Heart right ventricle (tissue), 16 donors: ENCODE data around the gene RUNX3. TPM values are rescaled to one million over a fixed set of nuclear protein-coding genes. Genes with fewer than 3 reads are reported as not detected.

Source experiments
- ATAC-seq, 8 donors: fragments of 200-7000 bp; cut with Tn5 transposase; one replicate each; pipeline ENCODE4 v1.9.1; 2020; ENCODE audit warnings: mild to moderate bottlenecking in 8 of 8, moderate library complexity in 8 of 8, moderate number of reproducible peaks in 1 of 8
- DNase-seq, 2 donors: peaks; one replicate each; pipeline ENCODE4 v3.0.0-alpha.2; 2020
- H3K27ac ChIP-seq, 10 donors: fragments of 200-600 bp; sonication (generic) in 2 of 10; one replicate each; pipeline versions ENCODE4 v1.5.0 to v1.8.0; 2020 to 2022; ENCODE audit warnings: mild to moderate bottlenecking in 3 of 10
- H3K27me3 ChIP-seq, 7 donors: fragments of 200-600 bp; one replicate each; pipeline ENCODE4 v1.8.0; 2021 to 2022; ENCODE audit warnings: mild to moderate bottlenecking in 2 of 7
- H3K36me3 ChIP-seq, 9 donors: fragments of 200-600 bp; sonication (generic) in 1 of 9; one replicate each; pipeline versions ENCODE4 v1.5.0 to v1.8.0; 2020 to 2022; ENCODE audit warnings: mild to moderate bottlenecking in 2 of 9
- H3K4me1 ChIP-seq, 9 donors: fragments of 200-600 bp; sonication (generic) in 1 of 9; one replicate each; pipeline versions ENCODE4 v1.5.0 to v1.8.0; 2020 to 2022; ENCODE audit warnings: mild to moderate bottlenecking in 4 of 9
- H3K4me3 ChIP-seq, 10 donors: fragments of 200-600 bp; sonication (generic) in 2 of 10; one replicate each; pipeline versions ENCODE4 v1.5.0 to v1.8.0; 2020 to 2022; ENCODE audit warnings: mild to moderate bottlenecking in 7 of 10, moderate library complexity in 2 of 10
- H3K9me3 ChIP-seq, 11 donors: fragments of 200-600 bp in 10 of 11; sonication (generic) in 2 of 11; one replicate each; pipeline versions ENCODE4 v1.5.0 to v1.8.0; 2013 to 2022; ENCODE audit warnings: mild to moderate bottlenecking in 2 of 11, control low read depth in 1 of 11, moderate library complexity in 1 of 11
- CTCF ChIP-seq, 9 donors: fragments of 200-600 bp; sonication (generic) in 2 of 9; IDR thresholded peaks; one replicate each; pipeline versions ENCODE4 v1.5.0 to v1.8.0; 2021 to 2022; ENCODE audit warnings: antibody characterized with exemption in 9 of 9, mild to moderate bottlenecking in 5 of 9, moderate library complexity in 1 of 9
- WGBS, 2 donors: extraction: QIAGEN DNeasy Blood & Tissue Kit; methylation state at CpG; one replicate each; pipeline ENCODE4 v1.1.7; 2013; ENCODE audit warnings: inconsistent platforms in 1 of 2; 5-methylcytosine and 5-hydroxymethylcytosine counted together
- intact Hi-C, 10 donors: fragments of 100-400 bp; cut with DNase I; formaldehyde crosslinking; loops; one replicate each; pipeline versions ENCODE4 v1.11.1 to v1.14.2; 2022
- polyA plus RNA-seq, 2 donors: library from polyadenylated mRNA; stranded (reverse); fragments of 200-250 nt; gene quantifications; one replicate each; pipeline ENCODE4 v1.2.3, GENCODE V29; 2013
- total RNA-seq, 10 donors: library from RNA; stranded (reverse); fragmentation: NEBNext Ultra II Directional in 3 of 10; extraction: Animal tissue kit (Norgen Biotek cat#: 25700) in 3 of 10; gene quantifications; one replicate each; pipeline versions ENCODE4 v1.2.1 to v1.2.4, GENCODE V29; 2021 to 2023
- donor health status: Arrhythmogenic right ventricular cardiomyopathy.
- donor health status: ischemic (EF 13 %, LVEDD 7.1; RV severe dilation, severe dysfunction).
- donor health status: healthy with polysubstance abuse.
- donor health status: DM: no; HTN: yes; CAD: no.
- donor health status: DM: no; HTN: no; CAD: no.
- donor health status: ischemic (EF 25% LVEDD 6.9; RV normal size, moderate dysfunction).
- donor health status: ischemic (EF 25% LVEDD 5.7; RV mildly dilated, moderate dysfunction).
- donor health status: healthy.
- donor health status: DM: yes; HTN: yes; CAD: no.
- donor health status: Ischemic cardiomyopathy.
- donor health status: ischemic (EF 35%, LVEDD 5.7; RV mildly dilated, moderate dysfunction).
- donor health status: nonischemic (EF 11% LVEDD 7.7; RV severe dilation, severe dysfunction).
- donor health status: DM: yes; HTN: yes; CAD: no.
- donor health status: PGD.
- donor health status: ischemic (EF 29% LVEDD 5.4; RV normal size, mild dysfunction).
- donor health status: nonischemic (EF 23%, LVEDD 6.1; RV moderate dilation, normal function).

RUNX3 gene
- total and polyA plus RNA-seq, 12 donors: 0.07 to 5.9 (median 0.38) TPM

GRCh38 chr1:24939040-24939674 is 9.1 kb upstream of the RUNX3 start:
- no peak for ATAC-seq
- Histone ChIP-seq H3K27me3 (peaks cover 6 to 41% (median 27%) of the 10 kb centered on the region in 7 donors), H3K4me3 (no peak overlapping the region), H3K36me3 (no peaks in the 10 kb centered on the region), H3K27ac (no peak overlapping the region), H3K4me1 (no peaks in the 10 kb centered on the region), H3K9me3 (no peaks in the 10 kb centered on the region)
- no peak for TF ChIP-seq CTCF (IDR thresholded peaks at IDR 0.05)
- WGBS, 2 donors: 86 to 92% methylated on average over 6 of the region's 6 CpGs
- intact Hi-C loops: loop anchor here in 5 of 10 donors (10.0 kb wide), 2 partner anchors 96 to 266 kb away; no protein-coding TSS in a partner anchor
- no peak for DNase-seq

GRCh38 chr1:24938276-24938675 is 8.2 kb upstream of the RUNX3 start:
- intact Hi-C loops: loop anchor here in 5 of 10 donors (10.0 kb wide), 2 partner anchors 97 to 267 kb away; no protein-coding TSS in a partner anchor

GRCh38 chr1:24936684-24937083 is 6.6 kb upstream of the RUNX3 start:
- WGBS, 2 donors: 89 to 90% methylated on average over 11 of the region's 11 CpGs
- Histone ChIP-seq H3K36me3 (no peaks in the 10 kb centered on the region), H3K27ac (no peak overlapping the region), H3K27me3 (peaks cover 23 to 59% (median 46%) of the 10 kb centered on the region in 7 donors), H3K4me1 (peaks cover 3 to 11% (median 6%) of the 10 kb centered on the region in 9 donors), H3K4me3 (no peak overlapping the region), H3K9me3 (no peaks in the 10 kb centered on the region)
- DNase-seq (no peak), ATAC-seq (no peak)
- TF ChIP-seq CTCF (IDR thresholded peaks at IDR 0.05): no peak
- intact Hi-C loops: loop anchor here in 5 of 10 donors (10.0 kb wide), 2 partner anchors 98 to 268 kb away; no protein-coding TSS in a partner anchor

More at GRCh38 chr1:24938276-24938675, 8.2 kb upstream of the RUNX3 start:
- no peak for ATAC-seq
- H3K27ac ChIP-seq: no peak overlapping the region
- no peak for DNase-seq
- H3K36me3 ChIP-seq: no peaks in the 10 kb centered on the region
- no peaks in the 10 kb centered on the region for H3K9me3 ChIP-seq
- no peak overlapping the region for H3K4me3 ChIP-seq
- TF ChIP-seq CTCF (IDR thresholded peaks at IDR 0.05): no peak
- no peaks in the 10 kb centered on the region for H3K4me1 ChIP-seq
- peaks cover 8 to 48% (median 35%) of the 10 kb centered on the region in 7 donors for H3K27me3 ChIP-seq
- WGBS, 2 donors: 93 to 94% methylated on average over 7 of the region's 7 CpGs

GRCh38 chr1:24935615-24936484 is 5.8 kb upstream of the RUNX3 start:
- intact Hi-C loops: loop anchor here in 5 of 10 donors (10.0 kb wide), 2 partner anchors 99 to 269 kb away; no protein-coding TSS in a partner anchor
- Histone ChIP-seq H3K27ac (no peak overlapping the region), H3K9me3 (no peaks in the 10 kb centered on the region), H3K4me3 (no peak overlapping the region), H3K36me3 (no peaks in the 10 kb centered on the region), H3K4me1 (peaks cover 3 to 18% (median 10%) of the 10 kb centered on the region in 9 donors), H3K27me3 (peaks cover 31 to 67% (median 54%) of the 10 kb centered on the region in 7 donors)
- TF ChIP-seq CTCF (IDR thresholded peaks at IDR 0.05): no peak
- 75 to 78% methylated on average over 13 of the region's 13 CpGs for WGBS, 2 donors
- DNase-seq (no peak), ATAC-seq (no peak)
